ENCODE data around the gene SOCS2. TPM values are rescaled to one million over a fixed set of nuclear protein-coding genes. Genes with fewer than 3 reads are reported as not detected.

SOCS2 gene
- total and polyA plus RNA-seq, 10 of the 15 experiments (the other 5 are each of a cell fraction or from before 2014, with no cell fraction given), result 2.6 to 12.0 (median 7.2) TPM

DNA sequence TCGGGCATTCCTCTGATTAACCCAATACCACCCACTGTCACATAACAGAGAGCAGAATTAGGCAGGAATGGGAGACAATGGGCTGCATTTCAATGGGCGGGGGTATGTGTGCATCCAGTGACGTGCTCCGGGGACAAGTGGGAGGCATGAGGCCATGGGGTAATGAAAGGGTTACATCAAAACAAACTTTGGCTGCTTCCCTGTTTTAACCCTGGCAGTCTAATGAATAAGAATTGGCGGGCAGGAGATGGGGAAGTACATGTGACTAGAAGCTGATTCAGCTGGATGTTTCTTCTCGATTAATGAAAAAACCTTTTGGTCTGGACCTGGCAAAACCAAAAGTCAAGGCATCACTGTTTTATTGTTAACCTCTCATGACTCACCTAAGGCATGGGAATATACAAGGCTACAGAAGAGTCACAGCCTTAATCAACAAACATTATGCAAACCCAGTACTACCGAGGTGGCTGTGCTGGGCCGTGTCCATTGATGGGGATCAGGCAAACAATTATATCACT, 44.2 kb downstream of the SOCS2 start:
- Histone ChIP-seq H4K20me1 (ENCODE audit: control insufficient read depth, insufficient read depth) (no peaks in the 10 kb centered on the region), H3K4me3 (no peak overlapping the region), H3K4me1 (ENCODE audit: control insufficient read depth, insufficient read depth, low read length) (no peaks in the 10 kb centered on the region), H3K36me3 (ENCODE audit: control insufficient read depth in 2 of 2, insufficient read depth in 2 of 2, low read length in 1 of 2) (no peaks in the 10 kb centered on the region), H3K79me2 (ENCODE audit: control insufficient read depth, insufficient read depth, low read length) (no peaks in the 10 kb centered on the region), H3K9me3 (replicated peaks; ENCODE audit: control insufficient read depth, insufficient read depth, low read length) (no peaks in the 10 kb centered on the region; the same call in 2 of the 3 replicates), H3K27ac (ENCODE audit: control insufficient read depth, insufficient read depth) (no peak overlapping the region), H3K4me2 (ENCODE audit: control insufficient read depth, insufficient read depth) (no peak overlapping the region), H2AFZ (ENCODE audit: control insufficient read depth, low read depth, low read length) (no peak overlapping the region), H3K9ac (ENCODE audit: control insufficient read depth, insufficient read depth, low read length) (no peak overlapping the region), H3K27me3 (replicated peaks in 1 of 2; ENCODE audit: control insufficient read depth in 2 of 2, insufficient read depth in 2 of 2, low read length in 1 of 2) (no peaks in the 10 kb centered on the region; a peak in 1 of 4 replicates)
- RAD21 ChIA-PET (ENCODE audit: unreplicated experiment), result no interaction called here
- in situ Hi-C loops (cut with MboI), result no loop called here
- FAIRE-seq (no peak), DNase-seq (ENCODE audit: low read depth, low spot score) (no peak), ATAC-seq (no peak)
- 36% methylated on average over 8 of the region's 8 CpGs for WGBS (ENCODE audit: insufficient coverage, insufficient replicate concordance, low lambda C conversion rate, missing lambda C conversion rate)
- POLR2A ChIA-PET, result no interaction called here
- no TSS peak for BruUV-seq (replicated peaks)
- intact Hi-C loops (cut with micrococcal nuclease; ENCODE audit: unreplicated experiment), result no loop called here
- CTCF ChIA-PET, result no interaction called here
- TF ChIP-seq, protein P1, sequence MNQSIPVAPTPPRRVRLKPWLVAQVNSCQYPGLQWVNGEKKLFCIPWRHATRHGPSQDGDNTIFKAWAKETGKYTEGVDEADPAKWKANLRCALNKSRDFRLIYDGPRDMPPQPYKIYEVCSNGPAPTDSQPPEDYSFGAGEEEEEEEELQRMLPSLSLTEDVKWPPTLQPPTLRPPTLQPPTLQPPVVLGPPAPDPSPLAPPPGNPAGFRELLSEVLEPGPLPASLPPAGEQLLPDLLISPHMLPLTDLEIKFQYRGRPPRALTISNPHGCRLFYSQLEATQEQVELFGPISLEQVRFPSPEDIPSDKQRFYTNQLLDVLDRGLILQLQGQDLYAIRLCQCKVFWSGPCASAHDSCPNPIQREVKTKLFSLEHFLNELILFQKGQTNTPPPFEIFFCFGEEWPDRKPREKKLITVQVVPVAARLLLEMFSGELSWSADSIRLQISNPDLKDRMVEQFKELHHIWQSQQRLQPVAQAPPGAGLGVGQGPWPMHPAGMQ (IDR thresholded peaks at IDR 0.05; ENCODE audit: borderline replicate concordance), result no peak
- TF ChIP-seq, protein P2, sequence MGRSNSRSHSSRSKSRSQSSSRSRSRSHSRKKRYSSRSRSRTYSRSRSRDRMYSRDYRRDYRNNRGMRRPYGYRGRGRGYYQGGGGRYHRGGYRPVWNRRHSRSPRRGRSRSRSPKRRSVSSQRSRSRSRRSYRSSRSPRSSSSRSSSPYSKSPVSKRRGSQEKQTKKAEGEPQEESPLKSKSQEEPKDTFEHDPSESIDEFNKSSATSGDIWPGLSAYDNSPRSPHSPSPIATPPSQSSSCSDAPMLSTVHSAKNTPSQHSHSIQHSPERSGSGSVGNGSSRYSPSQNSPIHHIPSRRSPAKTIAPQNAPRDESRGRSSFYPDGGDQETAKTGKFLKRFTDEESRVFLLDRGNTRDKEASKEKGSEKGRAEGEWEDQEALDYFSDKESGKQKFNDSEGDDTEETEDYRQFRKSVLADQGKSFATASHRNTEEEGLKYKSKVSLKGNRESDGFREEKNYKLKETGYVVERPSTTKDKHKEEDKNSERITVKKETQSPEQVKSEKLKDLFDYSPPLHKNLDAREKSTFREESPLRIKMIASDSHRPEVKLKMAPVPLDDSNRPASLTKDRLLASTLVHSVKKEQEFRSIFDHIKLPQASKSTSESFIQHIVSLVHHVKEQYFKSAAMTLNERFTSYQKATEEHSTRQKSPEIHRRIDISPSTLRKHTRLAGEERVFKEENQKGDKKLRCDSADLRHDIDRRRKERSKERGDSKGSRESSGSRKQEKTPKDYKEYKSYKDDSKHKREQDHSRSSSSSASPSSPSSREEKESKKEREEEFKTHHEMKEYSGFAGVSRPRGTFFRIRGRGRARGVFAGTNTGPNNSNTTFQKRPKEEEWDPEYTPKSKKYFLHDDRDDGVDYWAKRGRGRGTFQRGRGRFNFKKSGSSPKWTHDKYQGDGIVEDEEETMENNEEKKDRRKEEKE (IDR thresholded peaks at IDR 0.05), result no peak
- TF ChIP-seq, protein P3, sequence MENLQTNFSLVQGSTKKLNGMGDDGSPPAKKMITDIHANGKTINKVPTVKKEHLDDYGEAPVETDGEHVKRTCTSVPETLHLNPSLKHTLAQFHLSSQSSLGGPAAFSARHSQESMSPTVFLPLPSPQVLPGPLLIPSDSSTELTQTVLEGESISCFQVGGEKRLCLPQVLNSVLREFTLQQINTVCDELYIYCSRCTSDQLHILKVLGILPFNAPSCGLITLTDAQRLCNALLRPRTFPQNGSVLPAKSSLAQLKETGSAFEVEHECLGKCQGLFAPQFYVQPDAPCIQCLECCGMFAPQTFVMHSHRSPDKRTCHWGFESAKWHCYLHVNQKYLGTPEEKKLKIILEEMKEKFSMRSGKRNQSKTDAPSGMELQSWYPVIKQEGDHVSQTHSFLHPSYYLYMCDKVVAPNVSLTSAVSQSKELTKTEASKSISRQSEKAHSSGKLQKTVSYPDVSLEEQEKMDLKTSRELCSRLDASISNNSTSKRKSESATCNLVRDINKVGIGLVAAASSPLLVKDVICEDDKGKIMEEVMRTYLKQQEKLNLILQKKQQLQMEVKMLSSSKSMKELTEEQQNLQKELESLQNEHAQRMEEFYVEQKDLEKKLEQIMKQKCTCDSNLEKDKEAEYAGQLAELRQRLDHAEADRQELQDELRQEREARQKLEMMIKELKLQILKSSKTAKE (IDR thresholded peaks at IDR 0.05; ENCODE audit: low read depth, poor library complexity, severe bottlenecking), result no peak
- TF ChIP-seq RB1 (IDR thresholded peaks at IDR 0.05; ENCODE audit: borderline replicate concordance) (no peak), SIN3A (IDR thresholded peaks at IDR 0.05; ENCODE audit: low read depth, low read length) (no peak), FOXK2 (IDR thresholded peaks at IDR 0.05) (no peak)
- SMC1A ChIA-PET (ENCODE audit: uncharacterized antibody, unreplicated experiment), result no interaction called here

Data from GM12878 (cell line).